ENCODE data around the gene CLEC16A.
"Not testable (repeated sequence)": the region's sequence is repeated elsewhere in the genome, so short reads cannot be mapped to it uniquely, and the experiment has no call there.

CLEC16A gene

DNA sequence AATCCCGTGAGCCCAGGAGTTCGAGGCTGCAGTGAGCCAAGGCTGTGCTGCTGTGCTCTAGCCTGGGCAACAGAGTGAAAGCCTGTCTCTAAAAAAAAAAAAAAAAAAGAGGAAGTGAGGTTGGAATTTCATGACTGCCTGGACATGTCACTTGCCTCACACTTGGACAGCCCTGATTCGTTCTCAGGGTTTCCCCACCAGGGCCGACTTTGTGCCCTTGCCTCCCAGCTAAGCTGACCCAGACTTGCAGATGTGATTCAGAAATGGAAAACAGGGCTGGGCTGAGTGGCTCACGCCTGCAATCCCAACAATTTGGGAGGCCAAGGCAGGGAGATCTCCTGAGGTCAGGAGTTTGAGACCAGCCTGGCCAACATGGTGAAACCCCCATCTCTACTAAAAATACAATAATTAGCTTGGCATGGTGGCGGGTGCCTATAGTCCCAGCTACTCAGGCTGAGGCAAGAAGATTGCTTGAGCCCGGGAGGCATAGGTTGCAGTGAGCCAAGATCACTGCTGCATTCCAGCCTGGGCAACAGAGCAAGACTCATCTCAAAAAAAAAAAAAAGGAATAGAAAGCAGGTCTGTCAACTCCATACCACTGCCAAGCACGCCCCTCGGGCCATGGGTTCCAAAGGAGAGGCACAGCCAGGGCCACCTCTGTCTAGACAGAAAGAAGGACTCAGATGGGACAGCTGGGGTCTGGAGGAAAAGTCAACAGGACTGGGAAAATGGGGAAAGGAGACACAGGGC, 264.7 kb downstream of the CLEC16A start:
- DNase-seq, result no peak

DNA sequence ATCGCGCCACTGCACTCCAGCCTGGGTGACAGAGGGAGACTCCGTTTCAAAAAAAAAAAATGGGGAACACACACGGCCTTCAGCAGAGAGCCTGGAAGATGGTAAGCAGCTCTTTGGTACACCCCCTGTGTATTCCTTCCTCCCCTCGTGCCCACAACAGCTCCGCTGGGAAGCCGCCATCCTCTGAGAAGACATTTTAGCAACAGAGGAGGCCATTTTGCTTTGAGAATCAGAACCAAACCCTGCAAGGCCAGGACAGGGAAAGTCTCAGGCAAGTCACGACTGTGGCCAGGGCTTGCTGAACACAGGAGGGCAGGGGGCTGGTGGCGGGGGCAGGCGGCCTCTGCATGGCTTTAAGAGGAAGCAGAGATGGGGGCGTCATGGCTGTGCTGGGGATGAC, 265.9 kb downstream of the CLEC16A start:
- no peak for DNase-seq

DNA sequence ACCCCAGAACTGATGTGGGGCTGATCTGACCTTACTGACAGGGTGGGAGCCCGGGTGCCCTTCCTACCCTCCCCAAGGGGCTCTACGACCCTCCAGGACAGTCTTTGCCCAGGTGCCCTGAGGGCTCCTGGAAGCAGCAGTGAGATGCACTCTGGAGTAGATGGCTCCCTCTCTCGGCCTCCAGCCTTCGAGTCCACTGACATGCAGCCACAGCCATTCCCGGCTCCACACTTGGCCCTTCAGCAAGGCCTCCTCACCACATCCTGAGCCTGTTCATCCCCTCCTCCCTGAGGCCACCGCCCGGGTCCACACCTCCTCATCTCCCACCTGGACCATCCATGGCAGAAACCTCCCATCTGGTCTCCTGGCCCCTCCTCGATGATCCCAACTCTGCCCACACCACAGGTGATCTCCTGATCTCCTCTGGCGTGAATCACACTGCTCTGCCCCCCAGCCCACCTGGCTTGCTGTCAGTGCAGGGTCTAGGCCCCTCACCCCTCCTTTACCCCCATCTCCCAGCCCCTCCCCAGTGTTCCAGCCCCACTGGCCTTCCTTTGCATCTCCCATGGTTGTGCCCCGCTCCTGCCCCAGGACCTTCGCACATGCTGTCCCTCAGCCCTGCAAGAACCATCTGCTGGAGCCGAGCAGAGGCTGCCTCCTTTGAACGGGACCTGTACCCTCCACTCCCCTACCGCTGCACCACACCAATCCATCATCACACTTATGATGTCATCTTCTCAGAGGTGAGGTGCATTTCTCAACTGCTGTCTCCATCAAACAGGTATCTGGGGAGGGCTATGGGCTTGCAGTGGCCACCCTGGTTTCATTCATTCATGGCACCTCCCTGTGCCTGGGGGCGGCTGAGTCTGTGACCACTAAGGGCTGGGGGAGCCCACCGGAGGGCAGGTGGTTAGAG, 267.0 kb downstream of the CLEC16A start:
- DNase-seq, result no peak

DNA sequence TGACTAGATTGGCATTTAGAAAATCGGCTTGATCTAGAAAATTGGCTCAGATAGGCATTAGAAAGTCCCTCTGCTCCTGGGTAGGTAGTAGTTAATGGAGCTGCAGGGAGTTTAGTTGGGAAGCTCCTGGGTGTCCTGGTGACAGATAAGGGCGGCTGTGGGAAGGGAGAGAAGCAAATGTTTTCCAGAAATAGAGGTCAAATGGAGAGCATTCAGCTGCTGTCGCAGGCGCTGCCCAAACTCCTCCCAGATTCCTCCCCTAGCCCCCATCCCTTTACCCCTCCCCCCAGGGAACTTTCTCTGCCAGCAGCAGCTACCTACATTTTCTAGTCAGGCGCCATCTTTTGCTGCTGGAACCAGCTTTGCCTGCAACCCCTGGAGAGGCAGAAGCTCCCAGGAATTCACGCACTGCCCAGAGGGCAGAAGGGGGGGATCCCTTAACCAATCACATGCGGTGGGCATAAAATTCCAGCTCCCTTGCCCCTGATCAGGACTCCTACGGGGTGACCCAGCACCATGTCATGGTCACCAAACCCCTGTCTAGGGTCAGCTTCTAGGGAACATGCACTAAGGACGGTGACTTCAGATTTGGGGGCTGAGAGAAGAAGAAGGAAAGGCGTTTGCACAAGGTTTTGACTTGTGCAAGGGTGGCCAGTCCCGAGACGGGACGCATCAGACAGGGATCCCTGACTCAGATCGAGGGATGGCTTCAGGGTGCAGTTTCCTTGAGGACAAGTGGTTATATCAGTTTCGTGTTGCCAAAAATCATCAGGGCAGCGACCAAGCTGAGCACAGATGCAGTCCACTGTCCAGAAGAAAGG, 267.8 kb downstream of the CLEC16A start:
- no peak for DNase-seq

DNA sequence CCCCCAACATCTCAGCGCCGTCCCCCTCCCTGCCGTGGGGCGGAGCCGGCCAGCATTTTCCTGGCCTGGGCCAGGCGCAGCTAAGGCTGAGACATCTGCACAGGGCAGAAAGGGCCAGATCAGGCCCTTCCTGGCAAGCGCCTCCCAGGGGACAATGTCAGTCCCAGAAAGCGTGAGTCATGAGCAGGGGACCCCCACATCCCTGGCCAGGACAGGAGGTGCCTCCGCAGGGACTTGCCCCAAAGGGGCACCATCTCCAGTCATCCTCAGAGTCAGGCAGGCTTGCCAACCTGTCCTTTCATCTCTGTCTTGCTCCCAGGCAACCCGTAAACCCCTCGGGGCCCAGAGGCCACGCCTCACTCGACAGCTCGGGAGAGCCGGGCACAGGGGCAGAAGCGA, 268.4 kb downstream of the CLEC16A start:
- DNase-seq, result no peak

DNA sequence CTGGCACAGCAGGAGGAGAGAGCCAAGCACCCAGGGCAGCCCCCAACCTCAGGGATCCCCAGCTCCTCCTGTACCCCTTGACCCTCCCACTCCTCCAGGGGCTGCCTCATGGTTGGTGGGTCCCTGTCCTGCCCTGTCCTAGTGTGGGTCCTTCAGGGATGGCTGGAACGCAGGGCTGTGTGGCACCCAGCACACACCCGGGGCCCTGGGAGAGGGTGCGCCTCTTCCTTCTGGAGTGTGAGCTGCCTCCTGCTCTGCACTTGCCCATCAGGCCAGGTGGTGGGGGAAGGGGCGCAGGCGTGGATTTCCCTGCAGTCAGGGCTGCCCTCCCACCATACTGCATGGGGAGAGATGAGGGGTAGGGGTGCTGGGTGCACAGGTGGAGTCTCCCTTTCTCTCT, 269.0 kb downstream of the CLEC16A start:
- no peak for DNase-seq

DNA sequence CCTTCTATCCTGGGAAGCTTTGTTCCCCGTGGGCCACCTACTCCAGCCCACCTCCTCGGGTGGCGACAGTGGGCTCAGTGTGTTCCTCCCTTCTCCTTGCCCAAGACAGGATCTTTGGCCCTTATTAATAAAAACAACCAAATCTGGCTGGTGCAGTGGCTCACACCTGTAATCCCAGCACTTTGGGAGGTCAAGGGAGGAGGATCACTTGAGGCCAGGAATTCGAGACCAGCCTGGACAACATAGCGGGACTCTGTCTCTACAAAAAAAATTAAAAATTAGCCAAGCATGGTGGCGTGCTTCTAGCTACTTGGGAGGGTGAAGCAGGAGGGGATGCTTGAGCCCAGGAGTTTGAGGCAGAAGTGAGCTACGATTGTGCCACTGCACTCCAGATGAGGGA, 269.4 kb downstream of the CLEC16A start:
- no peak for DNase-seq

DNA sequence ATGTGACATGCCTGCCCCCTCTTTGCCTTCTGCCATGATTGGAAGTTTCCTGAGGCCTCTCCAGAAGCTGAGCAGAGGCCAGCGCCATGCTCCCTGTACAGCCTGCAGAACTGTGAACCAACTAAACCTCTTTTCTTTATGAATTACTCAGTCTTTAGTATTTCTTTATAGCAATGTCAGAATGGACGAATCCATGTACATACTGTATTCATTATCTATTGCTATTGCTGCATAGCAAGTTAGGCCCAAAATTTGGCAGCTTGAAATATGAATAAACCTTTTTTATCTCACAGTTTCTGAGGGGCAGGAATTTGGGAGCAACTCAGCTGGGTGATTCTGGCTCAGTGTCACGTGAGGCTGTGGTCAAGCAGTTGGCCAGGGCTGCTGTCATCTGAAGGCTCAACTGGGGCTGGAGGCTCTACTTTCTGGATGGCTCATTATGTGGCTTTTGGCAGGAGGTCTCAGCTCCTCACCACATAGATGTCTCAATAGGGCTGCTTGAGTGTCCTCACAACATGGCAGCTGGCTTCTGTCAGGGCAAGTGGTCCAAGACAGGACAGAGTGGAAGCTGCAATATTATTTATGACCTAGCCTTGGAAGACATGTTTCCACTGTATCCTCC, 271.7 kb downstream of the CLEC16A start:
- no peak for DNase-seq

DNA sequence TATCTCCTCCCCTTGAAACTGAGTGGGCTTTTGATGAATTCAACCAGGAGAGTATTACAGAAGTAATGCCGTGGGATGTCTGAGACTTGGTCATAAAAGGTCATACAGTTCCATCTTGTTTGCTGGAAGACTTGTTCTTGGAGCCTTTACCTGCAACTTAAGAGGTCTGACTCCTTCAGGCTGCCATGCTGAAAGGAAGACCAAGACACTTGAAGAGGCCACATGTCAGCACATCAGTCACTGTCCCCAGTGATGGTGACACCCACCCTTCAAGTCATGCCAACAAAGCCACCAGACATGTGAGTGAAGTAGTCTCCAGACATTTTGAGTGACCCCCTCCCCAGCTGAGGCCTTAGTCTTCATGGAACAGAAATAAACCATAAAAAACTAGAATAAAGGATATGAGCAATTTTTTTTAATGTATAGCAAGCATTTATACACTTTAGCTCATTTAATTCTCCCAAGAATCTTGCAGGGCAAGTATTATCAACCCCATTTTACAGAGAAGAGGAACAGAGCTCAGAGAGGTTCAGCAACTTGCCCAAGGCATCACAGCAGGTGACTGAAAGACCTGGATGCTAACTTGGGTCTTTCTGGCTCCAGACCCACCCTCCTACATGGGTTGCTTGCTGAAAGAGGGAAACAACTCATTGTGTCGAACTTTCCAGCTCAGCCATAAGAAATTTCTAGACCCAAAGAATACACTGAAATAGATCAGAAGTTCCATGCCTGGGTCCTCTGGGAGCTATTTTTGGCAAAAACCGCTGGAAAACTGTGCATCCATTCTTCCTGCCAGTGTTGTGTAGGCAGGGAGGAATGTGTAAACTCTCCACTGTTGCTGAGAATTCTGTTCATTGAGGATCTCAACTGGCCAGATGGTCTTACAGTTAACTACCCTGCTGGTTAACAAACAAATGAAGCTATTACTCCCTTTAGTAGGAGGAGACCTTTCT, 273.6 kb downstream of the CLEC16A start:
- no peak for DNase-seq

DNA sequence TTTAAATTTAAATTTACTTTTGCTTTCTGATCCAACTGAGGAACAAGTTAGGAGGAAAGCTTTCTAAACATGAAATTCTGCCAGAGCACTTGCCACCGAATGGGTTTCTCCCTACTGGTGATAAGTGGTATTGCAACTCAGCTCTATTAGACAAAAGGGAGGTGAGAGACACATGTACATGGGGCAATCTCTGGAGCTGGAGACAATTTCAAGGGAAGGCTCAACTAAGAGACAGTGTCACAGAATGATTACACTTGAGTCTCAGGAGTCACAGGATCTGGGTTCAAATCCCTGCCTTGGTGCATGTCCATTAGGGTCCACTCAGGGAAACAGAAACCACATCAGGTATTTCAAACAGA, 274.2 kb downstream of the CLEC16A start:
- DNase-seq, result no peak

DNA sequence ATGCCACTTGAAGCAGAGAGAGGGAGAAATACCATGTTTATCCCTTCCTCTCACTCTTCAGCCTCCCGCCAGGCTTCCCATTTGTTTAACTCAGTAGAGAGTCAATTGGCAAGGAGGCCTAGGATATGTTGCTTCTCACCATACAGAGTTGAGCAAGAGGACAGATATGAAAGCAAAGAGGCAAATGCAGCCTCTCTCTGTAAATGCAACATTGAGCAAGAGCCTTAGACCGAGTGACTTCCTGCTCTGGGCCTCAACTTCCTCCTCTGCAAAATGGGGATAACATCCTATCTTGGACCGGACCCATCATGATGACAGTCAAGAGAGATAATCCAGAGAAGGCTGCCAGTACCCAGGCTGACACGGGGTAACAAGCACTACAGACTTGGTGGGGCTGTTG, 274.8 kb downstream of the CLEC16A start:
- no peak for DNase-seq

DNA sequence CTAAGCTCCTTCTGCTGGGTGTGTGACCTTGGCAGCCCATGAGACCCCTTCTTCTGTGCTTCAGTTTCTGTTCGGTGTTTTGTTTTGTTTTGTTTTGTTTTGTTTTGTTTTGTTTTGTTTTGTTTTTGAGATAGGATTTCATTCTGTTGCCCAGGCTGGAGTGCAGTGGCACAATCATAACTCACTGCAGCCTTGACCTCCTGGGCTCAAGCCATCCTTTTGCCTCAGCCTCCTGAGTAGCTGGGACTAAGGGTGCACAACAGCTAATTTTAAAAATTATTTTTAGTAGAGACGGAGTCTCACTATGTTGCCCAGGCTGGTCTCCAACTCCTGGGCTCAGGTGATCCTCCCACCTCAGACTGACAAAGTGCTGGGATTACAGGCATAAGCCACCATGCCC, 276.1 kb downstream of the CLEC16A start:
- not testable (repeated sequence) for DNase-seq

DNA sequence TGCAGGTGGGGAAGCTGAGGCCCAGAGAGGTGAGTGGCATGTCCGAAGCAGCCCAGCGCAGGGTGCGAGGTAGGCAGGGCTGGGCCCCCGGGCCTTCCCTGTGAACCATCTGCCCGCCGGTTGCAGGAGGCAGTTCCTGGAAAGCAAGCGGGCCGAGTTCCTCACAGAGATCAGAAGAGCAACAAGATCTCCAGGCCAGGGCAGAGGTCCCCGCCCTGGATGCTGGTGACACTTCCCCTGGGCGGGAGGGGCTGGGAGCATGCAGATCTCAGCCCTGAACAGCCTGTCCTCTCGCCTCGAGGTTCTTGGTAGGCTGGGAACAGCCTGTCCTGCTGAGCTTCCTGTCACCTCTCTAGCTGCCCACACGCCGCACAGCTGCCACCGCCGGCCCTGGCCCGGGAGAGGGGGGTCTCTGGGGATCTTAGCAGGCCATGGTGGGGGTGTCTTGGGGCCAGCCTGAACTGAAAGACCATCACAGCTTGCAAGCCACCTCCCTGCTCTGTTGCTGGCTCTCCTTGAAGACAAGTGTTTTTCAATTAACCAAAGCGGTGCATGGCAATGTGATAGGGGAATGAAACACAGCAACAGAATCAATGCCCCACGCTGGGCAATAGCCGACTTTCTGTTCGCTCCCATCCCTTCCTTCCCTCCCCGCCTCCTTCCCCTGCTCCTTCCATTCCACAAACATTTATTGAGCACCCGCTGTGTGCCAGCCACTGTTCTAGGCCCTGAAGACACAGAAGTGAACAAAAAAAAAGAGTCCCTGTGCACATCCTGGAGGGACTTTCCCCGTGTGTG, 279.9 kb downstream of the CLEC16A start:
- DNase-seq, result no peak

DNA sequence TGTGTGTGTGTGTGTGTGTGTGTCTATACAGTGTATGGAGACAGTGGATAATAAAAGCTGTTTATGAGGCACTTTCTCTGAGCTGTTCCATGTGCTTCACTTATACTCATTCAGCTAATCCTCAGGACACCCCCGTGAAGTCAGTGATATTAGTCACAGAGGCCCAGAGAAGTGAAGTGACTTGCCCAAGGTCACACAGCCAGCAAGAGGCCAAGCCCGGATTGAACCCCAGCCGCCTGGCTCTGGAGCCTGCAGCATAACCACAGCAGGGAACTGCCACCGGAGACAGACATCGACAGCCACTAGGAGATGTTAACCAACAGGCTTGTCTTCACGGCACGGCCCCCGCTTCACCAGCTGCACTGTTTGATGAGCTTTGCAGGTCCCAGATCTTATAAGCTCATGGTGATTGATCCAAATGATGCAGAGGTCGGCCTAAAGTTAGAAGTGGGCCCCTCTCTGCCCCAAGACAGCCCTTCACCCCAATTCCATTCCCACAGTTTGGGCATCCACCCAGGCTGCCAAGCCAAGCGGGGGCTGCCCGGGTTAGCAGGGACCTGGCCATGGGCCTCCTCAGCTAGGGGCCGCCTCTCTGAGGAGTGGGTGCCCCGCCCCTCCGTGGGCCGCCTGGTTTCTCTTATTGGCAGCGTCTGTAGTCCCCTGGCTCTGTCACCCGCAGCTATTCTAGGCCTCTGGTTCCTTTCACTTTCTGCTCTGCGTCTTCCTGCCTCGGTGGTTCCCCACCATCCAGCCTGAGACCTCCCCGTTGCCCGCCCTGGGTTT, 280.7 kb downstream of the CLEC16A start:
- no peak for DNase-seq

DNA sequence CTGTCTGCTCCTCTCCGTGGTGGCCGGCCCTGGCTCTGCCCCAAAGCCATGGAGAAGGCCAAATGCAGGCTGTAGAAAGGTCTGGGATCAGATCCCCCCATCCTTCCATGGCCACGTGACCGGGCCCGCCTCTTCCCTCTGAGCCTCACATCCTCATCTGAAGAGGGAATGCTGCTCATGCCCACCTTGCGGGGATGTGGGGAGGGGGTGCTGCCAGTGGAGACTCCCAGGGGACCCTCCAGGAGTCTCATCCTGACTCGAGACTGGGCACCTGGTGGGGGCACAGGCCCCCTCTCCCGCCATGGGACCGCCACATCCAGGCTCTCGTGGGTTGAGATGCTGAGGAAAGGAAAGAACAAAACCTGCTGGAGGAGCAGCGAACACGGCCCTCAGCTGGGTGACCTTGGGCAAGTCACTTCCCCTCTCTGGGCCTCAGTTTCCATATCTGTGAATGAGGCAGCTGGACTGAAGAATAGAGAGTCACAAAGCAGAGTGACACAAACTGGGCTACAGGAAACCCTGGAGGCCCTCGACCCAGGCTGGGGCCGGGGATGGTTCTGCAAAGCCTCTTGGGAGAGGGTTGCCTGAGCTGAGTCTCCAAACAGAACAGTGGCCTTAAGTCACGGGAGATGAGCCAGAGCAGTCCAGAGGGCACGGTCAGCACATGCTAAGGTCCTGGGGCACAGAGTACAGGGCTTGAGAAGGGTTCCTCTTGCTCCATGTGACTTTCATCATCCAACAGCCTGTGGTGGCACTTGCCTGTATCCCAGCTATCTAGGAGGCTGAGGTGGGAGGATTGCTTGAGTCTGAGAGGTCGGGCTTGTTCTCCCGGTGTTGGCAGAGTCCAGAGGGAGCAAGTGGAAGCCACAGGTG, 281.5 kb downstream of the CLEC16A start:
- DNase-seq, result no peak

DNA sequence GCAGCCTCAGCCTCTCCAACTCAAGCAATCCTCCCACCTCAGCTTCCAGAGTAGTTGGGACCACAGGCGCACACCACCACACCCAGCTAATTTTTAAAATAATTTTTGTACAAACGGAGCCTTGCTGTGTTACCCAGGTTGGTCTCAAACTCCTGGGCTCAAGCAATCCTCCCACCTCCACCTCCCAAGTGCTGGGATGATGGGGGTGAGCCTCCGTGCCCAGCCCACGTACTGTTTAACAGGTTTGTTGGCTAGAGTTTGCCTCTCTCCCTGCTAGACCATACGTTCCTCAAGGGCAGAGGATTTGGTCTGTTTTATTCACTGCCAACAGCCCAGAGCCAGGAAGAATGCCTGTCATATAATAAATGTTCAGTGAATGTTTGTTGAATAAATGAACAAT, 285.1 kb downstream of the CLEC16A start:
- no peak for DNase-seq

DNA sequence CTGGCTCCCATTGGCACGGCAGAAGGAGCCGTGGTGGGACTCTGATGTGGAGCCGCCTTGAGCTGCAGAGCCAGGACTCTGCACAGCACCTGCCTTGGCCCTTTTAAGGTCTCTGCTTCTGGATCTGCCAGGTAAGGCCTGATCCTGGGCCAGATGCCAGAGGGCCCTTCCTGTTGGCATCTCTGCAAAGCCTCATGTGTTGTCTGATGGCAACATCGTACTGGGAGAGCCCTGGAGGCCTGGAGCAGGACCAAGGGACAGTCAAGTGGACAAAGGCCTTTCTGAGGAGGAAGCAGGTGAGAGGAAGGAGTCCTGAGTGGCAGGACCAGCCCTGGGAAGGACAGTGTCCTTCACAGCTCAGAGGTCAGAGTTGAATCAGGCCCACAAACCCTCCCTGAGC, 285.5 kb downstream of the CLEC16A start:
- DNase-seq, result peak; percentile 16

DNA sequence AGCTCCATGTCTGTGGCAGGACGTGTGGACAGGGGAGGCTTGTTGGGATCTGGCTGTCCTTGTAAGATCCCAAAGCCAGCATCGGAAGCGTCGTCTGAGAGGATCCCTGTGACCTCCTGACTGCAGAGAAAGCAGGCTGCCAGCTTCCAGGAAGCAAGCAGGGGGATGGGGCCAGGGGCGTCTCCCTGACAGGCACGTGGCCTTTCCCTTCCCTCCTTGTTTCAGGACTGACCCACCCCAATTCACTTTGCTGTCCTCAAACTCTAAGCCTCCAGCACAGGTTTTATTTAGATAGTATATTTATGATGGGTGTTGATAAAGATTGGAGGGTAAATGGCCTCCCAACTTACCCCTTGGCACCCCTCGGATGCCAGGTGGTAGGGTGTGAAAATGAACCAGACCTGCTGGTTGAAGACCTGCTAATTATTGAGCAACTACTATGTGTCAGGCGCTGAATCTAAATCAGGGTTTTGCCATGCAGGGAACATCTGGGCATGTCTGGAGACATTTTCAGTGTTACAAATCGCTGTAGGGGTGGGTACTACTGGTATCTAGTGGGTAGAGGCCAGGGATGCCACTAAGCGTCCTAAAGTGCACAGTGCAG, 287.1 kb downstream of the CLEC16A start:
- no peak for DNase-seq
